MCF 10A (cell line): ENCODE data around the gene FAM13A. TPM values are rescaled to one million over a fixed set of nuclear protein-coding genes. Genes with fewer than 3 reads are reported as not detected.

Experiments used
- BruUV-seq: library from RNA; stranded (reverse); fragments of 400-500 nt; replicated peaks from 2 replicates; lab custom pipeline; 2021; lab: Mats Ljungman, UMichigan
- CTCF ChIA-PET: fragments of 300-600 bp; sonication (Branson Sonifier 250); formaldehyde crosslinking; extraction: SDS; loops from one replicate; lab custom pipeline; 2021; ENCODE audit warnings: antibody characterized with exemption, inconsistent platforms; lab: Yijun Ruan, JAX
- POLR2A ChIA-PET: fragments of 300-600, 350-650 bp; sonication (Branson Sonifier 250); formaldehyde crosslinking; extraction: SDS; loops from one replicate; lab custom pipeline; 2020; ENCODE audit warnings: antibody characterized with exemption, inconsistent platforms; lab: Yijun Ruan, JAX
- DNase-seq: peaks from one replicate; pipeline ENCODE4 v3.0.0-alpha.2; 2018; ENCODE audit not compliant: unreplicated experiment
- H3K27ac Mint-ChIP-seq: one replicate; pipeline ENCODE4 v1.8.0; 2022; ENCODE audit warnings: mild to moderate bottlenecking, low read depth, mixed read lengths; ENCODE audit not compliant: unreplicated experiment
- H3K27me3 Mint-ChIP-seq: one replicate; pipeline ENCODE4 v1.8.0; 2022; ENCODE audit warnings: mixed read lengths; ENCODE audit not compliant: insufficient read depth, unreplicated experiment
- H3K36me3 Mint-ChIP-seq: one replicate; pipeline ENCODE4 v1.8.0; 2022; ENCODE audit warnings: mild to moderate bottlenecking, moderate library complexity, mixed read lengths; ENCODE audit not compliant: insufficient read depth, unreplicated experiment
- H3K4me1 Mint-ChIP-seq: one replicate; pipeline ENCODE4 v1.8.0; 2022; ENCODE audit warnings: mixed read lengths; ENCODE audit not compliant: insufficient read depth, unreplicated experiment
- H3K4me3 Mint-ChIP-seq: one replicate; pipeline ENCODE4 v1.8.0; 2022; ENCODE audit warnings: mild to moderate bottlenecking, moderate library complexity, mixed read lengths; ENCODE audit not compliant: unreplicated experiment
- H3K9me3 Mint-ChIP-seq: one replicate; pipeline ENCODE4 v1.8.0; 2022; ENCODE audit warnings: mixed read lengths; ENCODE audit not compliant: unreplicated experiment
- CTCF ChIP-seq: fragments of 200-600 bp; IDR thresholded peaks from one replicate; pipeline ENCODE4 v1.8.0; 2022; ENCODE audit warnings: antibody characterized with exemption, mild to moderate bottlenecking; ENCODE audit not compliant: unreplicated experiment
- intact Hi-C: fragments of 100-400 bp; cut with micrococcal nuclease; formaldehyde crosslinking; loops from 2 replicates; pipeline ENCODE4 v1.14.1; 2022
- total RNA-seq: library from RNA; stranded (reverse); gene quantifications from 2 replicates; pipeline ENCODE4 v1.2.3, GENCODE V29; 2022

The FAM13A gene
- total RNA-seq, 1 experiment from 2014 or later, result 11.1 TPM

DNA sequence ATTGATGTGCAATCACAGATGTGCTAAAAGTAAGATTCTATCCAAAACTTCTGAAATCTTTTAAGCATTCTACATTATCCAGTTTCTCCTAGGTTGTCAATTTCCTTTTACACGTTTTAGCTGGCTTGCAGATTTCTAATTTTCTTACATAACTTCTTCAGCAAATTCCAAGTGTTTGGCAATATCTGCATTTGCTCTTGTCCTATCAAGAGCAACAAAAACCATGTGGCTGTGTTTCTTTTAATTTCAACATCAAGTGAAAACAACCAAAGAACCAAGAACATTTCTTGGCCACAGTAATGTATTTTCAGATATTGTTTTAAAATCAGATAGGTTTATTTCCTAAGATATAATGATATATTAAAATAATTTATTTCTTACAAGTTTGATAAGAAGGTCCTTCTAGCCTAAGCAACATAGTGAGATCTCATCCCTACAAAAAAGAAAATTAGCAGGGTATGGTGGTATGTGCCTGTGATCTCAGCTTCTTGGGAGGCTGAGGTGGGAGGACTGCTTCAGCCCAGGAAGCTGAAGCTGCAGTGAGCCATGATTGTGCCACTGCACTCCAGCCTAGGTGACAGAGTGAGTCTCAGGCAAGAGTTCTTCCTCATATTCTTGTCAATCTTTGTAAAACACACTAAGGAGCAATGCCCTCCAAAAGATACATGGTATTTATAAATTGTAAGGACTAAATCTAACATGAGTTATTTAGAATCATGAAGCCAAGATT lies 228.0 kb downstream of the FAM13A start:
- BruUV-seq, result no TSS peak
- no peak overlapping the region for H3K27ac Mint-ChIP-seq
- ChIA-PET POLR2A (interaction anchor here (0.7 to 1.3 kb wide), 3 partner anchors 24 to 180 kb away, joined by 3 to 4 read pairs (median 3); no protein-coding TSS in a partner anchor), CTCF (interaction anchor here (0.7 to 2.1 kb wide), 2 partner anchors 10 to 175 kb away, joined by 3 to 11 read pairs; no protein-coding TSS in a partner anchor)
- no peaks in the 10 kb centered on the region for H3K36me3 Mint-ChIP-seq
- DNase-seq, result peak; percentile 20
- no peaks in the 10 kb centered on the region for H3K9me3 Mint-ChIP-seq
- no peaks in the 10 kb centered on the region for H3K27me3 Mint-ChIP-seq
- H3K4me1 Mint-ChIP-seq, result no peaks in the 10 kb centered on the region
- no peak overlapping the region for H3K4me3 Mint-ChIP-seq
- no peak for TF ChIP-seq CTCF
- intact Hi-C loops, result no loop called here

- ChIA-PET CTCF (interaction anchor here (0.6 kb wide), 1 partner anchor 196 kb away, joined by 3 read pairs; no protein-coding TSS in a partner anchor), POLR2A (no interaction called here)
- no TSS peak for BruUV-seq
- no peak for TF ChIP-seq CTCF
- peaks cover 8% of the 10 kb centered on the region for H3K4me1 Mint-ChIP-seq
- no peaks in the 10 kb centered on the region for H3K9me3 Mint-ChIP-seq
- no peak overlapping the region for H3K27ac Mint-ChIP-seq
- peak; percentile 11 for DNase-seq
- intact Hi-C loops, result no loop called here
- H3K36me3 Mint-ChIP-seq, result no peaks in the 10 kb centered on the region
- H3K4me3 Mint-ChIP-seq, result no peak overlapping the region
- H3K27me3 Mint-ChIP-seq, result no peaks in the 10 kb centered on the region
Measured at GRCh38 chr4:88827442-88827841, 229.5 kb downstream of the FAM13A start.

DNA sequence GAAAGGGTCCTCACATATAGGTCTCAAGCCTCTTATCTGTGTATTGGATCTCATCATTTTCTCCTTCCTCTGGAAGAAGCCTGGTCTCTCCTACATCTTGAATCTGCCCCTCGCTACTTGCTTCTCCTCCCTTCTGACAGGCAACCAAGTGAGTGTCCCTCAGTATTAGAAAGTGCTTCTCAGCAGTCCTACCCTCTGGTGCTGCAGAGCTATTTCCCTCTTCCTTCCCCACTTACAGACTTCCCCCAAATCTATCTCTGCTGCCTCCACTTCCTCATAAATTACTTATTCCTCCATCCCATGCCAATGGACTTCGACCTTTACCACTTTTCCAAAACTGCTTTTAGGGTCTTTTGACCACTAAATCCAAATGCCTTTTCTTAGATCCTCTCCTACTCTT lies 230.2 kb downstream of the FAM13A start:
- intact Hi-C loops, result no loop called here
- Mint-ChIP-seq H3K4me1 (peaks cover 13% of the 10 kb centered on the region), H3K27ac (no peak overlapping the region), H3K4me3 (no peak overlapping the region), H3K9me3 (no peaks in the 10 kb centered on the region), H3K36me3 (no peaks in the 10 kb centered on the region), H3K27me3 (no peaks in the 10 kb centered on the region)
- BruUV-seq, result no TSS peak
- DNase-seq, result no peak
- no peak for TF ChIP-seq CTCF
- CTCF ChIA-PET, result interaction anchor here (0.6 kb wide), 1 partner anchor 197 kb away, joined by 3 read pairs; no protein-coding TSS in a partner anchor
- POLR2A ChIA-PET, result no interaction called here

GRCh38 chr4:88825931-88826330 lies 231.1 kb downstream of the FAM13A start:
- ChIA-PET POLR2A (no interaction called here), CTCF (no interaction called here)
- H3K27me3 Mint-ChIP-seq, result no peaks in the 10 kb centered on the region
- H3K27ac Mint-ChIP-seq, result no peak overlapping the region
- TF ChIP-seq CTCF, result no peak
- no peak overlapping the region for H3K4me3 Mint-ChIP-seq
- DNase-seq, result no peak
- intact Hi-C loops, result no loop called here
- no TSS peak for BruUV-seq
- no peaks in the 10 kb centered on the region for H3K36me3 Mint-ChIP-seq
- H3K4me1 Mint-ChIP-seq, result peaks cover 13% of the 10 kb centered on the region
- H3K9me3 Mint-ChIP-seq, result no peaks in the 10 kb centered on the region
